ENCODE results near the gene SLC5A7.

- no peak for TF ChIP-seq POLR2A (IDR thresholded peaks at IDR 0.05; ENCODE audit: low read depth, low read length)
- TF ChIP-seq, protein P1, sequence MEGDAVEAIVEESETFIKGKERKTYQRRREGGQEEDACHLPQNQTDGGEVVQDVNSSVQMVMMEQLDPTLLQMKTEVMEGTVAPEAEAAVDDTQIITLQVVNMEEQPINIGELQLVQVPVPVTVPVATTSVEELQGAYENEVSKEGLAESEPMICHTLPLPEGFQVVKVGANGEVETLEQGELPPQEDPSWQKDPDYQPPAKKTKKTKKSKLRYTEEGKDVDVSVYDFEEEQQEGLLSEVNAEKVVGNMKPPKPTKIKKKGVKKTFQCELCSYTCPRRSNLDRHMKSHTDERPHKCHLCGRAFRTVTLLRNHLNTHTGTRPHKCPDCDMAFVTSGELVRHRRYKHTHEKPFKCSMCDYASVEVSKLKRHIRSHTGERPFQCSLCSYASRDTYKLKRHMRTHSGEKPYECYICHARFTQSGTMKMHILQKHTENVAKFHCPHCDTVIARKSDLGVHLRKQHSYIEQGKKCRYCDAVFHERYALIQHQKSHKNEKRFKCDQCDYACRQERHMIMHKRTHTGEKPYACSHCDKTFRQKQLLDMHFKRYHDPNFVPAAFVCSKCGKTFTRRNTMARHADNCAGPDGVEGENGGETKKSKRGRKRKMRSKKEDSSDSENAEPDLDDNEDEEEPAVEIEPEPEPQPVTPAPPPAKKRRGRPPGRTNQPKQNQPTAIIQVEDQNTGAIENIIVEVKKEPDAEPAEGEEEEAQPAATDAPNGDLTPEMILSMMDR (IDR thresholded peaks at IDR 0.05; ENCODE audit: extremely low read depth in 1 of 2, insufficient read depth in 1 of 2, low read depth in 1 of 2, low read length in 2 of 2): no peak
- TF ChIP-seq POLR2AphosphoS5 (IDR thresholded peaks at IDR 0.05; ENCODE audit: insufficient read depth, low read depth, low read length): no peak
- no peak for TF ChIP-seq MYC (IDR thresholded peaks at IDR 0.05; ENCODE audit: low read depth, low read length)
- no peak for TF ChIP-seq EZH2 (IDR thresholded peaks at IDR 0.05; ENCODE audit: borderline replicate concordance, low read depth, low read length, severe bottlenecking)
- TF ChIP-seq JUN (IDR thresholded peaks at IDR 0.05; ENCODE audit: borderline replicate concordance, insufficient read depth, insufficient read length, low read depth): no peak
Observed at GRCh38 chr2:108022628-108023027, 36.3 kb downstream of the SLC5A7 start.

Data from endothelial cell of umbilical vein (primary cell).